Measurements from ENCODE around the gene EZH1. TPM values are rescaled to one million over a fixed set of nuclear protein-coding genes. Genes with fewer than 3 reads are reported as not detected.

Gene EZH1
- total RNA-seq, 1 experiment from 2014 or later, result 22.4 TPM

DNA sequence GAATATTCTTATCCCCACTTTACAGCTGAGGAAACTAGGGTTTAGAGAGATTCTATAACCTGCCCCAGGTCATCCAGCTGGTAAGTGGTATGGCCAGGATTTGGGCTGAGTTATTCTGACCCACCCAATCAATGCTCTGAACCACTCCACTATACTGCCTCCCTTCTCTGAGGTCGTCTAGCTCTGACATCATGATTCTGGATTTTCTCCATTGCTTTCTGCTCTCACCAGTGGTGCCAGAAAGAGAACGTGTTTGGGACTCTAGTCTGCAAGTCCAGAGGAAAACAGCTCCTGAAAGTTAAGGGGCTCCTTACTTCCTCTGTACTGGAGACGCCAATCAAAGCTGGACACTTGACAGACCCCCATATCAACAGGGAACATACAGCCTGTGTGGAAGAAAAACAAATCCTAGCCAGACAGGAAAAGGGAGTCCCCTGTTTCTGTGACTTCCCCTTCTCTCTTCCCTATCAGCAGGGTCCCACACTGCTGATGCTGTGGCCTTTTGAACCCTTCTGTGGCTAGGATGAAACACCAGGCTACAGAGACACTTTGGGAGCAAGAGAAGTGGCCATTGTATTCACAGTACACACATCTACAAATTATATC is 6.0 kb upstream of the EZH1 start:
- POLR2A ChIA-PET, result interaction anchor here (0.7 kb wide), 1 partner anchor 51 kb away, joined by 4 read pairs; no protein-coding TSS in a partner anchor
- peaks cover 18% of the 10 kb centered on the region for H3K4me1 Mint-ChIP-seq
- H3K27ac Mint-ChIP-seq, result no peak overlapping the region
- ATAC-seq (no peak), DNase-seq (ENCODE audit: low spot score) (no peak)
- H3K36me3 Mint-ChIP-seq, result no peaks in the 10 kb centered on the region
- TF ChIP-seq MXD4 (CRISPR knock-in tag; IDR thresholded peaks at IDR 0.05; ENCODE audit: borderline replicate concordance) (no peak), ZNF425 (CRISPR knock-in tag; conservative IDR thresholded peaks at IDR 0.05) (no peak), NFYB (CRISPR knock-in tag; conservative IDR thresholded peaks at IDR 0.05; ENCODE audit: low read depth) (no peak)
- TF ChIP-seq, protein P1, sequence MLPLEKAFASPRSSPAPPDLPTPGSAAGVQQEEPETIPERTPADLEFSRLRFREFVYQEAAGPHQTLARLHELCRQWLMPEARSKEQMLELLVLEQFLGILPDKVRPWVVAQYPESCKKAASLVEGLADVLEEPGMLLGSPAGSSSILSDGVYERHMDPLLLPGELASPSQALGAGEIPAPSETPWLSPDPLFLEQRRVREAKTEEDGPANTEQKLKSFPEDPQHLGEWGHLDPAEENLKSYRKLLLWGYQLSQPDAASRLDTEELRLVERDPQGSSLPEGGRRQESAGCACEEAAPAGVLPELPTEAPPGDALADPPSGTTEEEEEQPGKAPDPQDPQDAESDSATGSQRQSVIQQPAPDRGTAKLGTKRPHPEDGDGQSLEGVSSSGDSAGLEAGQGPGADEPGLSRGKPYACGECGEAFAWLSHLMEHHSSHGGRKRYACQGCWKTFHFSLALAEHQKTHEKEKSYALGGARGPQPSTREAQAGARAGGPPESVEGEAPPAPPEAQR (CRISPR knock-in tag; IDR thresholded peaks at IDR 0.05), result no peak
- H3K4me3 Mint-ChIP-seq, result no peak overlapping the region
- CTCF ChIA-PET, result interaction anchor here (0.5 to 8.0 kb wide), 5 partner anchors 11 to 455 kb away, joined by 3 to 117 read pairs (median 3); partner anchors contain the start of genes BECN1 and RAMP2
- H3K9me3 Mint-ChIP-seq, result no peaks in the 10 kb centered on the region
- peaks cover 29% of the 10 kb centered on the region for H3K27me3 Mint-ChIP-seq (ENCODE audit: low read depth)

DNA sequence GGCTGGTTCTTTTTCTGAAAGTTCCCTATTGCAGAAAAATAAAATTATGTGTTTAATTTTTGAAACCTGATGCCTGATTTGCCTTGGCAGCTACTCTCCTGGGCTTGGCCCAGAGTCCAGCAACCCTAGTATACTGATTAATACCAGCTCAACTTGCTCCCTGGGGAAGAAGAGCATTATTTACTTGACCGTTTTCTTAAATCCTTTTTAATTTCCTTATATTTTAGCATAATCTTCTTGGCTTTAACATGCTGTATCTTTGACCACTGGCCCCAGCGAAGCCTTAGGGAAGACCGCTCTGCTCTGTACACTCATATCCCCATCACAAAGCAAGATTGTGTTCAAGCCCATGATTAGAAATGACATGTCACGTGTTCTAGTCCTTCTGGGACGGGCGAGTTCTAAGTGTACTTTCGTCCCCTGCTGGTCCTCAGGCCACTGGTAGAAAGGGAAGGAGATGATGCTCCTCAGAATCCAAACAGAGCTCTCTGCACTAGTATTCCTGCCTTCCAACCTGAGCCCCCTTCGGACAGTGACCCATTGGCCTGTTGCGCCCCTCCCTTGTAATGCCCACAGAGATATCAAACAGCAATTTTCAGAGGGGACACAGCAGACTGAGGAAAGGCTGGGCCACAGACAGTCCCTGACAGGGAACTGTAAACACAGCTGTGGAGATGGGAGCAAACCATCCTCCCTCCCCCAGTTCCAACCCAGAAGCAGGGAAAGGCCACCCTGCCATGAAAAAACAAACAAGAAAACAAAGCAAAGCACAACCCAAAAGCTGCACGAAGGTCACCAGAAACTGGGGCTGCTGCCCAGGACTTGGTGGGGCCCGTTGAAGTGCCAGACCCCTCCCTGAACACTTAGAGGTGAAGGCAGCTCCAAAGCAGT is 4.3 kb upstream of the EZH1 start:
- ATAC-seq (no peak), DNase-seq (ENCODE audit: low spot score) (no peak)
- ChIA-PET CTCF (interaction anchor here (1.3 to 8.0 kb wide), 5 partner anchors 12 to 75 kb away, joined by 3 to 117 read pairs (median 4); partner anchors contain the start of genes BECN1 and RAMP2), POLR2A (interaction anchor here (0.6 to 1.4 kb wide), 4 partner anchors 14 to 629 kb away, joined by 3 to 6 read pairs (median 5); no protein-coding TSS in a partner anchor)
- Mint-ChIP-seq H3K4me3 (no peak overlapping the region), H3K9me3 (peaks cover 6% of the 10 kb centered on the region), H3K36me3 (no peaks in the 10 kb centered on the region), H3K4me1 (peaks cover 19% of the 10 kb centered on the region), H3K27ac (no peak overlapping the region), H3K27me3 (ENCODE audit: low read depth) (peaks cover 38% of the 10 kb centered on the region)
- TF ChIP-seq IRF1 (CRISPR knock-in tag; IDR thresholded peaks at IDR 0.05), result no peak
- no peak for TF ChIP-seq SOX15 (CRISPR knock-in tag; IDR thresholded peaks at IDR 0.05)
- no peak for TF ChIP-seq ZNF423 (CRISPR knock-in tag; IDR thresholded peaks at IDR 0.05)

DNA sequence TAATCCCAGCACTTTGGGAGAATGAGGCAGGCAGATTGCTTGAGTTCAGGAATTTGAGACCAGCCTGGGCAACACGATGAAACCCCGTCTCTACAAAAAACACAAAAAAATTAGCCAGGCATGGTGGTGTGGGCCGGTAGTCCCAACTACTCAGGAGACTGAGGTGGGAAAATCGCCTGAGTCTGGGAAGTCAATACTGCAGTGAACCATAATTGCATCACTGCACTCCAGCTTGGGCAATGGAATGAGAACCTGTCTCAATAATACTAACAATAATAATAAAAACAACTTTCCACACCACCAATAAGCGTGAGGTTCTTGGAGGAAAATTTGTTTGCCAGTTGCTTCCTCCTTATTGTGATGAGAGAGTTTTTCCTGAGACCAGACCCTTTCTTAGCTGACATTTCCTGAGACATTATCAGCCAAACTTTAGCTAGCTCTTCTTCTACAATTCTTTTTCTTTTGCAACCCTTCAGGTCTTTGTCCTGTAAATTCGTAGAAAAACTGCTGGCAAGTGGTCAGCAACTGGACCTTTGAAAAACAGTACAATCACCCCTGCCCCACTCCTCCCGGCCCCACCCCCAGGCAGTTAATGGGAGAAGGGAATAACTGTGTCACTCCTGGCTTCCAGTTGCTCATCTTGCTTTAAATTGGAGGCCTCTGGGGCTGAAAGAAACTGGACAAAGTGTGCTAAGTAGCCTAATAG is 3.5 kb upstream of the EZH1 start:
- H3K36me3 Mint-ChIP-seq, result no peaks in the 10 kb centered on the region
- H3K4me1 Mint-ChIP-seq, result peaks cover 26% of the 10 kb centered on the region
- no peak overlapping the region; the same call in 1 of the 2 replicates for H3K27ac Mint-ChIP-seq
- CTCF ChIA-PET, result interaction anchor here (8.0 kb wide), 1 partner anchor 13 kb away, joined by 117 read pairs; the partner anchor contains the start of gene RAMP2
- H3K4me3 Mint-ChIP-seq, result no peak overlapping the region
- peaks cover 6% of the 10 kb centered on the region for H3K9me3 Mint-ChIP-seq
- TF ChIP-seq, protein P2, sequence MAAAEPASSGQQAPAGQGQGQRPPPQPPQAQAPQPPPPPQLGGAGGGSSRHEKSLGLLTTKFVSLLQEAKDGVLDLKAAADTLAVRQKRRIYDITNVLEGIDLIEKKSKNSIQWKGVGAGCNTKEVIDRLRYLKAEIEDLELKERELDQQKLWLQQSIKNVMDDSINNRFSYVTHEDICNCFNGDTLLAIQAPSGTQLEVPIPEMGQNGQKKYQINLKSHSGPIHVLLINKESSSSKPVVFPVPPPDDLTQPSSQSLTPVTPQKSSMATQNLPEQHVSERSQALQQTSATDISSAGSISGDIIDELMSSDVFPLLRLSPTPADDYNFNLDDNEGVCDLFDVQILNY (CRISPR knock-in tag; IDR thresholded peaks at IDR 0.05), result no peak
- TF ChIP-seq PRDM15 (CRISPR knock-in tag; IDR thresholded peaks at IDR 0.05), result no peak
- ATAC-seq (no peak), DNase-seq (ENCODE audit: low spot score) (no peak)
- POLR2A ChIA-PET, result interaction anchor here (0.6 to 1.4 kb wide), 3 partner anchors 12 to 624 kb away, joined by 3 to 6 read pairs (median 4); partner anchors contain the start of gene RAMP2
- peaks cover 34% of the 10 kb centered on the region for H3K27me3 Mint-ChIP-seq (ENCODE audit: low read depth)

Measured in WTC11 (cell line).